ENCODE measurements around the gene PFKFB1. TPM values are rescaled to one million over a fixed set of nuclear protein-coding genes. Genes with fewer than 3 reads are reported as not detected.
"Not testable (repeated sequence)": the region's sequence is repeated elsewhere in the genome, so short reads cannot be mapped to it uniquely, and the experiment has no call there.

The PFKFB1 gene
- total RNA-seq, 4 donors from 2014 or later: not detected

DNA sequence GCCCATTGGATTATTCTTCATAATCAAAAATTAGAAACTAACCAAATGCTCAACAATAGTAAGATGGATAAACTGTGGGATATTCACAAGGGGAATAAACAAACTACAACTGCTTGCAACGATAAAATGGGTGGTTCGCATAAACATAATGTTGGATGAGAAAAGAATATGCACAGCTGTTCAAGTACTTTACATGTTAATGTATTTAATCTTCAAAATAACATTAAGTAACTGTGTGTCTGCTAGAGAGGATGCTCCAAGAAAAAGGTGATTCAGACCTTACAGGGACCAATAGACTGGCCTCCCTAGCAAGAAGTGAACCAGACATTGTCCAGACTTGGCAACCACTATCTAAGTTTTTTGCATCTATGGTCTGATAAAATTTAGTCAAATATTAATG, 2.3 kb downstream of the PFKFB1 start:
- intact Hi-C loops (cut with DNase I): no loop called here
- Histone ChIP-seq H3K27me3 (no peaks in the 10 kb centered on the region), H3K4me1 (no peaks in the 10 kb centered on the region), H3K36me3 (no peaks in the 10 kb centered on the region), H3K27ac (no peak overlapping the region), H3K9me3 (no peaks in the 10 kb centered on the region), H3K4me3 (no peak overlapping the region)
- no peak for DNase-seq
- TF ChIP-seq, protein P1, sequence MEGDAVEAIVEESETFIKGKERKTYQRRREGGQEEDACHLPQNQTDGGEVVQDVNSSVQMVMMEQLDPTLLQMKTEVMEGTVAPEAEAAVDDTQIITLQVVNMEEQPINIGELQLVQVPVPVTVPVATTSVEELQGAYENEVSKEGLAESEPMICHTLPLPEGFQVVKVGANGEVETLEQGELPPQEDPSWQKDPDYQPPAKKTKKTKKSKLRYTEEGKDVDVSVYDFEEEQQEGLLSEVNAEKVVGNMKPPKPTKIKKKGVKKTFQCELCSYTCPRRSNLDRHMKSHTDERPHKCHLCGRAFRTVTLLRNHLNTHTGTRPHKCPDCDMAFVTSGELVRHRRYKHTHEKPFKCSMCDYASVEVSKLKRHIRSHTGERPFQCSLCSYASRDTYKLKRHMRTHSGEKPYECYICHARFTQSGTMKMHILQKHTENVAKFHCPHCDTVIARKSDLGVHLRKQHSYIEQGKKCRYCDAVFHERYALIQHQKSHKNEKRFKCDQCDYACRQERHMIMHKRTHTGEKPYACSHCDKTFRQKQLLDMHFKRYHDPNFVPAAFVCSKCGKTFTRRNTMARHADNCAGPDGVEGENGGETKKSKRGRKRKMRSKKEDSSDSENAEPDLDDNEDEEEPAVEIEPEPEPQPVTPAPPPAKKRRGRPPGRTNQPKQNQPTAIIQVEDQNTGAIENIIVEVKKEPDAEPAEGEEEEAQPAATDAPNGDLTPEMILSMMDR (IDR thresholded peaks at IDR 0.05): no peak
- TF ChIP-seq POLR2A (IDR thresholded peaks at IDR 0.05): no peak
- 63 to 81% methylated on average over 2 of the region's 2 CpGs for WGBS, 2 donors

DNA sequence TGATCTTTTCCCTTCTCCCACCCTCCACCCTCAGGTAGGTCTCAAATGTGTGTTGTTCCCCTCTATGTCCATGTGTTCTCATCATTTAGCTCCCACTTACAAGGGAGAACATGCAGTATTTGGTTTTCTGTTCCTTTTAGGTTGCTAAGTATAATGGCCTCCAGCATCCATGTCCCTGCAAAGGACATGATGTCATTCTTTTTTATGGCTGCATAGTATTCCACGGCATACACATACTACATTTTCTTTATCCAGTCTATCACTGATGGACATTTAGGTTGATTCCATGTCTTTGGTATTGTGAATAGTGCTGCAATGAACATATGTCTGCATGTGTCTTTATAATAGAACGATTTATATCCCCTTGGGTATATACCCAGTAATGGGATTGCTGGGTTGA, 10.7 kb downstream of the PFKFB1 start:
- H3K4me1 ChIP-seq; intact Hi-C loops (cut with DNase I); H3K36me3 ChIP-seq; H3K9me3 ChIP-seq; DNase-seq; H3K27me3 ChIP-seq; H3K27ac ChIP-seq; H3K4me3 ChIP-seq: not testable (repeated sequence)
- 73 to 90% methylated on average over 2 of the region's 2 CpGs for WGBS, 2 donors

GRCh38 chrX:54980334-54980733, 13.7 kb downstream of the PFKFB1 start:
- no peak for DNase-seq
- intact Hi-C loops (cut with DNase I): no loop called here
- H3K4me1 ChIP-seq: no peaks in the 10 kb centered on the region
- H3K27me3 ChIP-seq: no peaks in the 10 kb centered on the region
- no peak for TF ChIP-seq POLR2A (IDR thresholded peaks at IDR 0.05)
- TF ChIP-seq, protein P1 (IDR thresholded peaks at IDR 0.05): no peak
- 57 to 65% methylated on average over 5 to 6 of the region's 6 CpGs for WGBS, 2 donors
- no peaks in the 10 kb centered on the region for H3K36me3 ChIP-seq
- H3K9me3 ChIP-seq: no peaks in the 10 kb centered on the region
- H3K27ac ChIP-seq: no peak overlapping the region
- no peak overlapping the region for H3K4me3 ChIP-seq

GRCh38 chrX:54979432-54979831, 14.6 kb downstream of the PFKFB1 start:
- intact Hi-C loops (cut with DNase I): no loop called here
- no peaks in the 10 kb centered on the region for H3K36me3 ChIP-seq
- H3K27ac ChIP-seq: no peak overlapping the region
- H3K4me3 ChIP-seq: no peak overlapping the region
- no peaks in the 10 kb centered on the region for H3K4me1 ChIP-seq
- no peak for TF ChIP-seq POLR2A (IDR thresholded peaks at IDR 0.05)
- TF ChIP-seq, protein P1 (IDR thresholded peaks at IDR 0.05): no peak
- DNase-seq: no peak
- H3K27me3 ChIP-seq: no peaks in the 10 kb centered on the region
- no peaks in the 10 kb centered on the region for H3K9me3 ChIP-seq

GRCh38 chrX:54978448-54978847, 15.5 kb downstream of the PFKFB1 start:
- TF ChIP-seq, protein P1 (IDR thresholded peaks at IDR 0.05): no peak
- TF ChIP-seq POLR2A (IDR thresholded peaks at IDR 0.05): no peak
- DNase-seq: no peak
- H3K9me3 ChIP-seq: no peaks in the 10 kb centered on the region
- no peaks in the 10 kb centered on the region for H3K36me3 ChIP-seq
- no peak overlapping the region for H3K4me3 ChIP-seq
- H3K27ac ChIP-seq: no peak overlapping the region
- no peaks in the 10 kb centered on the region for H3K27me3 ChIP-seq
- intact Hi-C loops (cut with DNase I): no loop called here
- no peaks in the 10 kb centered on the region for H3K4me1 ChIP-seq

- Histone ChIP-seq H3K4me3 (no peak overlapping the region), H3K36me3 (no peaks in the 10 kb centered on the region), H3K27me3 (no peaks in the 10 kb centered on the region), H3K27ac (no peak overlapping the region), H3K4me1 (no peaks in the 10 kb centered on the region), H3K9me3 (no peaks in the 10 kb centered on the region)
- TF ChIP-seq POLR2A (IDR thresholded peaks at IDR 0.05): no peak
- TF ChIP-seq, protein P1 (IDR thresholded peaks at IDR 0.05): no peak
- no peak for DNase-seq
- 67 to 68% methylated on average over 4 of the region's 4 CpGs for WGBS, 2 donors
- intact Hi-C loops (cut with DNase I): no loop called here
Observed at GRCh38 chrX:54977387-54977786, 16.6 kb downstream of the PFKFB1 start.

All from esophagus squamous epithelium (tissue), 5 donors.